ENCODE data around the gene RAB28.
A peak's percentile ranks its signal among the peaks of the same experiment; 100 is the strongest.

The RAB28 gene

DNA sequence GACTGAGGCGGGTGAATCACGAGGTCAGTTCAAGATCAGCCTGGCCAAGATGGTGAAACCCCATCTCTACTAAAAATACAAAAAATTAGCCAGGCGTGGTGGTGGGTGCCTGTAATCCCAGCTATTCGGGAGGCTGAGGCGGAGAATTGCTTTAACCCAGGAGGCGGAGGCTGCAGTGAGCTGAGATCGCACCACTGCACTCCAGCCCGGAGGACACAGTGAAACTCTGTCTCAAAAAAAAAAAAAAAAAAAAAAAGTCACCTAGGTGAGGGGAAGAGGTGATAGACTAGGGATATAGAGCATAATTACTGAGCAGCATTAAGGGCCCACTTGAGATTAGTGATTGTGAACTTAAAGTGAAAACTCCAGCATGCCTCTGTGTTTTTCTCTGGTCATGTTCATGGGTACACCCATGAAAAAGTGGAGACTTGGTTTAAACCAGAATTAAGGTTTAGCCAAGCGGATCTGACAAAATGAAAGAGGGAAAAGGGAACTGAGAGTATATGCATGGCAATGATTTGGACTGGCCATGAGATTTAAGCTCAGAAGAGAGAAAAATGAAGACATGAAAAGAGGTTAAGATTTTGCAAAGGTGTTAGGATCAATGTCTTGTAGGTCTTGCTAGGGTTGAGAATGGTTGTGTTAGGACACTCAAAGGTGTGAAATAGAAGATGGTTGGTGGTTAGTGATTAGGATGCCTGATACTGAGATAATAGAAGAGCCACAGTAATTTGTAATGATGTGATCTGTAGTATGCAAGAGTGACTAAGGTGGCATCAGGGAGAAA lies 105.0 kb downstream of the RAB28 start:
- DNase-seq (ENCODE audit: low read depth): no peak
- TF ChIP-seq, protein P1, sequence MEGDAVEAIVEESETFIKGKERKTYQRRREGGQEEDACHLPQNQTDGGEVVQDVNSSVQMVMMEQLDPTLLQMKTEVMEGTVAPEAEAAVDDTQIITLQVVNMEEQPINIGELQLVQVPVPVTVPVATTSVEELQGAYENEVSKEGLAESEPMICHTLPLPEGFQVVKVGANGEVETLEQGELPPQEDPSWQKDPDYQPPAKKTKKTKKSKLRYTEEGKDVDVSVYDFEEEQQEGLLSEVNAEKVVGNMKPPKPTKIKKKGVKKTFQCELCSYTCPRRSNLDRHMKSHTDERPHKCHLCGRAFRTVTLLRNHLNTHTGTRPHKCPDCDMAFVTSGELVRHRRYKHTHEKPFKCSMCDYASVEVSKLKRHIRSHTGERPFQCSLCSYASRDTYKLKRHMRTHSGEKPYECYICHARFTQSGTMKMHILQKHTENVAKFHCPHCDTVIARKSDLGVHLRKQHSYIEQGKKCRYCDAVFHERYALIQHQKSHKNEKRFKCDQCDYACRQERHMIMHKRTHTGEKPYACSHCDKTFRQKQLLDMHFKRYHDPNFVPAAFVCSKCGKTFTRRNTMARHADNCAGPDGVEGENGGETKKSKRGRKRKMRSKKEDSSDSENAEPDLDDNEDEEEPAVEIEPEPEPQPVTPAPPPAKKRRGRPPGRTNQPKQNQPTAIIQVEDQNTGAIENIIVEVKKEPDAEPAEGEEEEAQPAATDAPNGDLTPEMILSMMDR (conservative IDR thresholded peaks at IDR 0.05; ENCODE audit: low read depth, low read length): no peak
- no peak overlapping the region for H3K4me3 ChIP-seq (ENCODE audit: low read depth, low read length)

DNA sequence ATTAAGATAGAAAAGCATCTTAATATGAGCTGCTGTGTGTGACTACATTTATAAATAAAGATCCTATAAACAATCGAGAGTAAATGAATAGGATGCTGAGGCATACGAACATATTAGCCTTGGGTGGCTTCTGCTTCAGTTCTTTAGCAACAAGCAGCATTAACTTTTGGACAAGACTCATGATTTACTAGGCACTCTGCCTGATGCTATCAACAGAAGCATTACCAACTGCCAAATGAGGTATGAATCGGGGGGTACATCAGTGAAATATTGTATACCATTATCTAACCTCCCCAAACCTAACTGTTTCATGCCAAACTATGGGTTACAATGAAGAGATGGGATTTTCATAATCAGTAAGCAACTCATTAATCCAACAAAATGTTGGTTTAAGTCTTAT lies 113.1 kb downstream of the RAB28 start:
- TF ChIP-seq, protein P1 (conservative IDR thresholded peaks at IDR 0.05; ENCODE audit: low read depth, low read length): no peak
- DNase-seq (ENCODE audit: low read depth): no peak
- no peak overlapping the region for H3K4me3 ChIP-seq (ENCODE audit: low read depth, low read length)

DNA sequence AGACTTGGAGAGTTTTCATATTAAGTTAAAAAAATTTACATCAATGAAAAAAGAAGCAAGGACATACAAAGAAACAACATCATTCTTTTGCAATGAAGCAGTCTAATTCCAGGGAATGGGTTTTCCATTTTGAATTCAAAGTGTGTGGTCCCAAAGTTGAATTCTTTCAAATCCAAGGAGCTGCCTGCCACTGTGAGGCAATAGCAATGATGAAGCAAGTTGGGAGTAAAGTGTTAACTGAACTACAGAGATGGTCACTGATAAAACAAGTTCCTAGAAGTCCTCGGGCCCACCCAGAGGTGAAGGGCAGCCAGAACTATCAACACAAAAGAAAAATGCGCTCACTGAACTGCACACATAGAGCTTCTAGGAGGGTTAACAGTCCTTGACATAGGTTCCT lies 115.9 kb downstream of the RAB28 start:
- TF ChIP-seq, protein P1 (conservative IDR thresholded peaks at IDR 0.05; ENCODE audit: low read depth, low read length): no peak

DNA sequence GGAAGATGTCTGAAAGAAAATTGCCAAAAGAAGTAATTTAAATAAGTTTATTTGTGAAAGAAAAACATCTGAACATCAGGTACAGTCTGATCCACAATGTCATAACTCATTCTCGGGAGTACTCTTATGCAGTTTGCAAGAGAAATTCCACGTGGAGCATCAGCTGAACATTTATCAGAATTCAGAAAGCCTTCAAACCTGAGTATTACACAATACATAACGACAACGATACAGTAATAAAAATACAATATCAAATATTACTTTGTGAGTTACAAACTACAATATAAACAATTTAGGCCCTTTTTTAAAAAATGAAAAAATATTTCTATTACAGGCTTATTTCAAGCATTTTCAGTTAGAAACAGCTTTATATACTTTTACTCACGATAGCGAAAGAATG lies 116.4 kb downstream of the RAB28 start:
- no peak overlapping the region for H3K4me3 ChIP-seq (ENCODE audit: low read depth, low read length)
- TF ChIP-seq, protein P1 (conservative IDR thresholded peaks at IDR 0.05; ENCODE audit: low read depth, low read length): no peak
- DNase-seq (ENCODE audit: low read depth): no peak

More for the DNA sequence above, 115.9 kb downstream of the RAB28 start:
- no peak overlapping the region for H3K4me3 ChIP-seq (ENCODE audit: low read depth, low read length)
- DNase-seq (ENCODE audit: low read depth): peak; percentile 7

DNA sequence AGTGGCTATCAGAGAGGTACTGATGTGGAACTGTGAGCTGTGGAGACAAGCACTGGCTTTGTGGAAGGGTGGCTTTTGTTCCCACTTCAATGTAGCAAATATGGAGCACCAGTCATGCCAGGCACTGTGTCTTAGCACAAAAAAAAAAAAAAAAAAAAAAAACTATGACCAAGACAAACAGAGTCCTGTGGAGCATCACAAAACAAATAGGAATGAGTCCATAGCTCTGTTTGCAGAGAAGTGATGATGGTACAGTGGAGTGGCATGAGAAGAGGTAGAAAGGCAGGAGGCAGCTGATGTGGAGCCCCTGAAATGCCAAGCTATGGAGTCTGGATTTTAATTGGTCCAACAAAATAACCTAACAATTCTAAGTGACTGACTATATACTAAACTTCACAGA lies 116.9 kb downstream of the RAB28 start:
- no peak for DNase-seq (ENCODE audit: low read depth)
- H3K4me3 ChIP-seq (ENCODE audit: low read depth, low read length): no peak overlapping the region
- TF ChIP-seq, protein P1 (conservative IDR thresholded peaks at IDR 0.05; ENCODE audit: low read depth, low read length): no peak

DNA sequence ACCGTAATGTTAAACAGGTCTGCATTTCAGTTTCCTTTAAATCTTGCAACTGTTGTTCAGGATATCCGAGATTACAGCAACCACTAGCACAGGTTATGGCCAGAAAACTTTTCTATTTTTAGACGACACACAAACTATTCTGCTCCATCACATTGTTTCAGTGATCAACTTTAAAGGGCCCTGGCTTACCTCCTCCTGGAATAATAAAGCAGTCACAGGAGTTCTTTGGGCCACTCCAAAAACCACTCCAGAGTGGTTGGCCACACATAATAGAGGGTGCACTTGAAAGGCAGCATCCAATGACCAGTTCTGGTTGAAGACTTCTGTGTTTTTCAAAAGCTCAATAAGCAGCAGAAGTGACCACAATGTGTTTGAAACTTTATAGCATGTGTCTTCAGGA lies 118.9 kb downstream of the RAB28 start:
- H3K4me3 ChIP-seq (ENCODE audit: low read depth, low read length): no peak overlapping the region
- TF ChIP-seq, protein P1 (conservative IDR thresholded peaks at IDR 0.05; ENCODE audit: low read depth, low read length): no peak
- DNase-seq (ENCODE audit: low read depth): no peak

DNA sequence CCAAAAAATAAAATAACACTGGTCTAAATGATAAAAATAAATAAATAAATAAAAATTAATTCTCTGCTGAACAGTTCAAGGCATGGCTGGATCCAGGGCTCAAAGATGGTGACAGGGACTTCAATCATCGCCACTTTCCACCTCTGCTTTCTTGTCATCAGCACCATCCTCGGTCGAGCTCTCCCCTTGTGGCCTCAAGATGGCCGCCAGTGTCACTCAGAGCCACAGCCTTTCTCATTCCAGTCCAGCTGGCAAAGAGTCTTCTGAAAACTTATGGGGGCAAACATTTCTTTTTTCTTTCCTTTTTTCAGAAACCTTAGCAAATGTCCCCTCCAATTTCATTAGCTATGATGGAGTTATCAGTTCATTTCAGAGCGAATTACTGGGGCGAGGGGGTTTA lies 119.5 kb downstream of the RAB28 start:
- TF ChIP-seq, protein P1 (conservative IDR thresholded peaks at IDR 0.05; ENCODE audit: low read depth, low read length): no peak
- H3K4me3 ChIP-seq (ENCODE audit: low read depth, low read length): no peak overlapping the region
- no peak for DNase-seq (ENCODE audit: low read depth)
